CD4-positive, alpha-beta T cell (primary cell): ENCODE data around the gene THOC5. TPM values are rescaled to one million over a fixed set of nuclear protein-coding genes. Genes with fewer than 3 reads are reported as not detected.

ENCODE experiments used
- ATAC-seq: fragments of 200-7000 bp; cut with Tn5 transposase; one replicate; pipeline ENCODE4 v1.10.0; 2022; ENCODE audit warnings: mild to moderate bottlenecking; ENCODE audit not compliant: poor library complexity
- CTCF ChIA-PET: fragments of 350-600 bp; sonication (Branson Sonifier 250); formaldehyde crosslinking; loops from one replicate; lab custom pipeline; 2021; ENCODE audit warnings: antibody characterized with exemption, inconsistent platforms; lab: Charles Lee
- POLR2A ChIA-PET: fragments of 350-600 bp; sonication (Branson Sonifier 250); formaldehyde crosslinking; loops from one replicate; lab custom pipeline; 2021; ENCODE audit warnings: antibody characterized with exemption, inconsistent platforms; lab: Charles Lee
- DNase-seq, 14 experiments: peaks; one replicate each; pipeline ENCODE4 v3.0.0-alpha.2; 2013 to 2020; ENCODE audit warnings: mixed read lengths in 2 of 14
- H3K27ac ChIP-seq, 2 donors: one replicate each; pipeline versions ENCODE4 v1.5.1 to v1.7.0; 2013; ENCODE audit warnings: low read length in 2 of 2, low read depth in 1 of 2, mild to moderate bottlenecking in 1 of 2
- H3K27me3 ChIP-seq, 2 experiments: 1 replicate in 1 of 2; 2 replicates in 1 of 2; pipeline versions ENCODE4 v1.6.1 to v1.7.0; 2013; ENCODE audit warnings: low read length in 2 of 2, control low read depth in 1 of 2, mild to moderate bottlenecking in 1 of 2, moderate library complexity in 1 of 2; ENCODE audit not compliant: insufficient read depth in 2 of 2, control insufficient read depth in 1 of 2
- H3K36me3 ChIP-seq: one replicate; pipeline ENCODE4 v1.6.1; 2013; ENCODE audit warnings: low read length, control low read depth; ENCODE audit not compliant: insufficient read depth
- H3K4me1 ChIP-seq: one replicate; pipeline ENCODE4 v1.6.1; 2013; ENCODE audit warnings: low read length, control low read depth; ENCODE audit not compliant: insufficient read depth
- H3K4me3 ChIP-seq: one replicate; pipeline ENCODE4 v1.5.1; 2013; ENCODE audit warnings: mild to moderate bottlenecking, low read length, moderate library complexity
- H3K9me3 ChIP-seq, 2 experiments: 1 replicate in 1 of 2; 2 replicates in 1 of 2; pipeline versions ENCODE4 v1.6.1 to v1.7.0; 2013; ENCODE audit warnings: low read length in 2 of 2, mild to moderate bottlenecking in 2 of 2, control low read depth in 1 of 2, moderate library complexity in 1 of 2; ENCODE audit not compliant: control insufficient read depth in 1 of 2, insufficient read depth in 1 of 2
- H3K27ac Mint-ChIP-seq: one replicate; pipeline ENCODE4 v1.8.0; 2020; ENCODE audit warnings: mixed read lengths
- H3K27me3 Mint-ChIP-seq: one replicate; pipeline ENCODE4 v1.8.0; 2021; ENCODE audit warnings: mixed read lengths
- H3K36me3 Mint-ChIP-seq: one replicate; pipeline ENCODE4 v1.8.0; 2021; ENCODE audit warnings: low read depth, mixed read lengths
- H3K4me1 Mint-ChIP-seq: one replicate; pipeline ENCODE4 v1.8.0; 2021; ENCODE audit warnings: low read depth, mixed read lengths
- H3K4me3 Mint-ChIP-seq: one replicate; pipeline ENCODE4 v1.8.0; 2020; ENCODE audit warnings: mild to moderate bottlenecking, mixed read lengths
- H3K9me3 Mint-ChIP-seq: one replicate; pipeline ENCODE4 v1.8.0; 2020; ENCODE audit warnings: mixed read lengths
- CTCF ChIP-seq: fragments of 200-600 bp; IDR thresholded peaks from one replicate; pipeline ENCODE4 v1.8.0; 2022; ENCODE audit warnings: antibody characterized with exemption, mild to moderate bottlenecking
- intact Hi-C, 2 experiments: fragments of 100-400 bp; cut with DNase I in 1 of 2; cut with micrococcal nuclease in 1 of 2; formaldehyde crosslinking; loops; one replicate each; pipeline versions ENCODE4 v1.15.1 to v1.9.0; 2023 to 2025; cut with DNase I, micrococcal nuclease
- total RNA-seq, 174 experiments: library from RNA in 2 of 174; stranded (reverse) in 2 of 174; gene quantifications; one replicate each; pipeline ENCODE4 v1.2.3 and lab custom pipeline; 2021 to 2026

THOC5 gene
- total RNA-seq, 2 experiments from 2014 or later, result 27.1 to 32.9 TPM

- no peak overlapping the region for H3K27ac Mint-ChIP-seq
- CTCF ChIA-PET, result no interaction called here
- ATAC-seq, result no peak
Observed at GRCh38 chr22:29531419-29531818, 22.1 kb downstream of the THOC5 start.

GRCh38 chr22:29530716-29531115, 22.8 kb downstream of the THOC5 start:
- no peak overlapping the region for H3K4me3 ChIP-seq
- POLR2A ChIA-PET, result interaction anchor here (1.1 kb wide), 1 partner anchor 23 kb away, joined by 4 read pairs; the partner anchor contains the start of gene THOC5

More at GRCh38 chr22:29531419-29531818, 22.1 kb downstream of the THOC5 start:
- Histone ChIP-seq H3K4me3 (no peak overlapping the region), H3K9me3 (no peaks in the 10 kb centered on the region), H3K36me3 (peaks cover 86% of the 10 kb centered on the region), H3K27ac (no peak overlapping the region), H3K4me1 (peaks cover 2% of the 10 kb centered on the region), H3K27me3 (no peaks in the 10 kb centered on the region)
- peaks cover 96% of the 10 kb centered on the region for H3K36me3 Mint-ChIP-seq
- no peak for TF ChIP-seq CTCF
- H3K4me1 Mint-ChIP-seq, result no peaks in the 10 kb centered on the region
- H3K9me3 Mint-ChIP-seq, result no peaks in the 10 kb centered on the region
- H3K4me3 Mint-ChIP-seq, result no peak overlapping the region
- no peaks in the 10 kb centered on the region for H3K27me3 Mint-ChIP-seq
- no peak for DNase-seq
- POLR2A ChIA-PET, result interaction anchor here (1.1 kb wide), 1 partner anchor 22 kb away, joined by 4 read pairs; the partner anchor contains the start of gene THOC5
- intact Hi-C loops, result no loop called here

GRCh38 chr22:29528144-29528543, 25.4 kb downstream of the THOC5 start:
- CTCF ChIA-PET, result interaction anchor here (1.0 kb wide), 1 partner anchor 62 kb away, joined by 4 read pairs; no protein-coding TSS in a partner anchor
- intact Hi-C loops, result no loop called here
- no peak for TF ChIP-seq CTCF
- no peaks in the 10 kb centered on the region for H3K9me3 Mint-ChIP-seq
- H3K4me3 Mint-ChIP-seq, result no peak overlapping the region
- Histone ChIP-seq H3K27ac (no peak overlapping the region), H3K36me3 (peaks cover 85% of the 10 kb centered on the region), H3K4me1 (peaks cover 2% of the 10 kb centered on the region), H3K4me3 (no peak overlapping the region), H3K27me3 (no peaks in the 10 kb centered on the region), H3K9me3 (no peaks in the 10 kb centered on the region)
- no peak overlapping the region for H3K27ac Mint-ChIP-seq
- H3K27me3 Mint-ChIP-seq, result no peaks in the 10 kb centered on the region
- DNase-seq (peak in 1 of 14 experiments; percentile 21), ATAC-seq (no peak)
- peaks cover 96% of the 10 kb centered on the region for H3K36me3 Mint-ChIP-seq
- POLR2A ChIA-PET, result no interaction called here
- H3K4me1 Mint-ChIP-seq, result no peaks in the 10 kb centered on the region

More at GRCh38 chr22:29530716-29531115, 22.8 kb downstream of the THOC5 start:
- Histone ChIP-seq H3K9me3 (no peaks in the 10 kb centered on the region), H3K27me3 (no peaks in the 10 kb centered on the region), H3K36me3 (peaks cover 83% of the 10 kb centered on the region), H3K27ac (no peak overlapping the region), H3K4me1 (peaks cover 2% of the 10 kb centered on the region)
- no peaks in the 10 kb centered on the region for H3K4me1 Mint-ChIP-seq
- no peaks in the 10 kb centered on the region for H3K9me3 Mint-ChIP-seq
- no peak overlapping the region for H3K4me3 Mint-ChIP-seq
- CTCF ChIA-PET, result no interaction called here
- peaks cover 96% of the 10 kb centered on the region for H3K36me3 Mint-ChIP-seq
- intact Hi-C loops, result no loop called here
- no peaks in the 10 kb centered on the region for H3K27me3 Mint-ChIP-seq
- H3K27ac Mint-ChIP-seq, result no peak overlapping the region
- no peak for TF ChIP-seq CTCF
- ATAC-seq (no peak), DNase-seq (no peak)
